Amniotic epithelial cell (primary cell): ENCODE measurements around the gene TRIL.

Source experiments
- DNase-seq: peaks from one replicate; pipeline ENCODE4 v3.0.0-alpha.2; 2010; ENCODE audit warnings: low read depth

TRIL gene

GRCh38 chr7:28939844-28940544 lies 18.1 kb downstream of the TRIL start:
- DNase-seq = no peak

- peak; percentile 65 for DNase-seq
Measured at GRCh38 chr7:28939367-28939766, 18.8 kb downstream of the TRIL start.

GRCh38 chr7:28937619-28938018 lies 20.5 kb downstream of the TRIL start:
- DNase-seq = no peak

- no peak for DNase-seq
Measured at GRCh38 chr7:28937103-28937502, 21.0 kb downstream of the TRIL start.

- DNase-seq = no peak
Measured at GRCh38 chr7:28933846-28934320, 24.2 kb downstream of the TRIL start.

GRCh38 chr7:28931565-28931964 lies 26.6 kb downstream of the TRIL start:
- DNase-seq = no peak

GRCh38 chr7:28926871-28927597 lies 31.1 kb downstream of the TRIL start:
- peak; percentile 84 for DNase-seq

GRCh38 chr7:28922624-28923331 lies 35.4 kb downstream of the TRIL start:
- peak; percentile 58 for DNase-seq

GRCh38 chr7:28921822-28922221 lies 36.3 kb downstream of the TRIL start:
- DNase-seq = peak; percentile 59

- DNase-seq = no peak
Measured at GRCh38 chr7:28920424-28920823, 37.7 kb downstream of the TRIL start.

- DNase-seq = no peak
Measured at GRCh38 chr7:28919510-28919909, 38.6 kb downstream of the TRIL start.

GRCh38 chr7:28908775-28909174 lies 49.4 kb downstream of the TRIL start:
- DNase-seq = no peak

- DNase-seq = no peak
Measured at GRCh38 chr7:28905464-28905863, 52.7 kb downstream of the TRIL start.

GRCh38 chr7:28904578-28905048 lies 53.5 kb downstream of the TRIL start:
- DNase-seq = no peak

GRCh38 chr7:28903730-28904577 lies 54.2 kb downstream of the TRIL start:
- no peak for DNase-seq
